Keratinocyte (primary cell): ENCODE data around the gene JAZF1.

Experiments used
- CTCF ChIP-seq, 3 experiments: IDR thresholded peaks in 1 of 3; conservative IDR thresholded peaks in 1 of 3; optimal IDR thresholded peaks in 1 of 3; 2 replicates in 2 of 3; 3 replicates in 1 of 3; pipeline versions ENCODE3 to v1.5.1; 2011; ENCODE audit warnings: low read length in 3 of 3, mild to moderate bottlenecking in 3 of 3, moderate library complexity in 2 of 3, control low read depth in 1 of 3, inconsistent platforms in 1 of 3; ENCODE audit not compliant: insufficient read depth in 2 of 3; ENCODE audit errors: extremely low read depth in 1 of 3
- EZH2 ChIP-seq: IDR thresholded peaks from one replicate; pipeline ENCODE4 v1.6.1; 2012; ENCODE audit warnings: inconsistent platforms, mild to moderate bottlenecking, low read length, moderate library complexity

- TF ChIP-seq CTCF (optimal IDR thresholded peaks at IDR 0.05 in 1 of 3, IDR thresholded peaks at IDR 0.05 in 1 of 3, conservative IDR thresholded peaks at IDR 0.05 in 1 of 3; ENCODE audit: extremely low read depth in 1 of 3, insufficient read depth in 2 of 3, low read length in 3 of 3): no peak
- TF ChIP-seq EZH2: no peak
Measured at GRCh38 chr7:27871086-27871485, 309.5 kb downstream of the JAZF1 start.
